ENCODE results near the gene PRKN.

GRCh38 chr6:162055365-162055764 is 672.2 kb downstream of the PRKN start:
- no peak for TF ChIP-seq CTCF (IDR thresholded peaks at IDR 0.05)
- no peak for TF ChIP-seq POLR2A (IDR thresholded peaks at IDR 0.05)
- TF ChIP-seq EP300 (IDR thresholded peaks at IDR 0.05): no peak

Data from tibial nerve (tissue), 4 donors.